OCI-LY7 (cell line): ENCODE data around the gene SHISAL1. TPM values are rescaled to one million over a fixed set of nuclear protein-coding genes. Genes with fewer than 3 reads are reported as not detected.

Experiments used
- BruUV-seq: library from RNA; stranded (reverse); fragments of 400-500 nt; replicated peaks from 2 replicates; lab custom pipeline; 2021; lab: Mats Ljungman, UMichigan
- CTCF ChIA-PET: fragments of 300-600 bp; sonication (Branson Sonifier 250); formaldehyde crosslinking; loops from one replicate; lab custom pipeline; 2022; ENCODE audit warnings: antibody characterized with exemption; ENCODE audit not compliant: unreplicated experiment; lab: Charles Lee
- POLR2A ChIA-PET: fragments of 300-600 bp; sonication (Branson Sonifier 250); formaldehyde crosslinking; loops from one replicate; lab custom pipeline; 2022; ENCODE audit warnings: antibody characterized with exemption; lab: Charles Lee
- DNase-seq: peaks from one replicate; pipeline ENCODE4 v3.0.0-alpha.2; 2015; ENCODE audit warnings: low spot score
- H2AFZ ChIP-seq: fragments of 200-600 bp; sonication (generic), shearing (Covaris generic); 2 replicates; pipeline ENCODE4 v1.6.1; 2014; ENCODE audit warnings: mild to moderate bottlenecking, antibody characterized with exemption, low read length, moderate library complexity
- H3K27ac ChIP-seq: fragments of 200-600 bp; sonication (generic); 2 replicates; pipeline ENCODE4 v1.5.1; 2014; ENCODE audit warnings: mixed run types, low read depth, mild to moderate bottlenecking, moderate library complexity, low read length, inconsistent platforms; ENCODE audit not compliant: poor library complexity, severe bottlenecking
- H3K36me3 ChIP-seq: fragments of 200-600 bp; sonication (generic); 2 replicates; pipeline ENCODE4 v1.6.1; 2014; ENCODE audit warnings: mild to moderate bottlenecking, antibody characterized with exemption, low read length, moderate library complexity, mixed read lengths; ENCODE audit not compliant: insufficient read depth
- H3K4me1 ChIP-seq: fragments of 200-600 bp; sonication (generic); 2 replicates; pipeline ENCODE4 v1.5.1; 2014; ENCODE audit warnings: mild to moderate bottlenecking, low read length; ENCODE audit not compliant: insufficient read depth, poor library complexity, severe bottlenecking
- H3K4me2 ChIP-seq: fragments of 200-600 bp; sonication (generic); 2 replicates; pipeline ENCODE4 v1.6.1; 2014; ENCODE audit warnings: mild to moderate bottlenecking, low read length
- H3K4me3 ChIP-seq: fragments of 200-600 bp; sonication (generic); 2 replicates; pipeline ENCODE4 v1.5.1; 2014; ENCODE audit warnings: mild to moderate bottlenecking, low read depth, low read length; ENCODE audit not compliant: poor library complexity, severe bottlenecking
- H3K79me2 ChIP-seq: fragments of 200-600 bp; sonication (generic); 2 replicates; pipeline ENCODE4 v1.6.1; 2016; ENCODE audit warnings: low read depth, mild to moderate bottlenecking, low read length, moderate library complexity, mixed read lengths; ENCODE audit not compliant: insufficient read depth
- H3K9me2 ChIP-seq: fragments of 200-600 bp; sonication (generic); 2 replicates; pipeline ENCODE4 v1.6.1; 2016; ENCODE audit warnings: mild to moderate bottlenecking, low read length, mixed read lengths; ENCODE audit not compliant: insufficient read depth
- H3K9me3 ChIP-seq: fragments of 200-600 bp; sonication (generic); 2 replicates; pipeline ENCODE4 v1.6.1; 2014; ENCODE audit warnings: mild to moderate bottlenecking, mixed run types, low read length, mixed read lengths
- H4K20me1 ChIP-seq: fragments of 200-600 bp; sonication (generic); 2 replicates; pipeline ENCODE4 v1.6.1; 2014; ENCODE audit warnings: mild to moderate bottlenecking, antibody characterized with exemption, low read length, moderate library complexity, mixed read lengths; ENCODE audit not compliant: insufficient read depth
- EZH2phosphoT487 ChIP-seq: fragments of 200-600 bp; sonication (generic); IDR thresholded peaks from 2 replicates; pipeline ENCODE4 v1.6.1; 2018; ENCODE audit warnings: low read depth, borderline replicate concordance, mild to moderate bottlenecking, mixed run types, antibody characterized with exemption, low read length, moderate library complexity, mixed read lengths
- intact Hi-C: fragments of 100-400 bp; cut with micrococcal nuclease; formaldehyde crosslinking; loops from one replicate; pipeline ENCODE4 v1.10.0; 2022; ENCODE audit not compliant: unreplicated experiment
- total RNA-seq, 2 experiments: library from RNA; depleted of rRNA in 1 of 2; stranded (reverse); fragments of >200 nt in 1 of 2; shearing (Covaris generic) in 1 of 2; gene quantifications; 2 replicates each; pipeline ENCODE4 v1.2.3, GENCODE V29; 2014 to 2022
- TF ChIP-seq, protein P1 (sequence below): fragments of 200-600 bp; sonication (generic); conservative IDR thresholded peaks from 2 replicates; pipeline ENCODE4 v1.5.1; 2014; ENCODE audit warnings: mild to moderate bottlenecking, antibody characterized with exemption, low read length, moderate library complexity, mixed read lengths

The SHISAL1 gene
- total RNA-seq, 2 experiments from 2014 or later = not detected

DNA sequence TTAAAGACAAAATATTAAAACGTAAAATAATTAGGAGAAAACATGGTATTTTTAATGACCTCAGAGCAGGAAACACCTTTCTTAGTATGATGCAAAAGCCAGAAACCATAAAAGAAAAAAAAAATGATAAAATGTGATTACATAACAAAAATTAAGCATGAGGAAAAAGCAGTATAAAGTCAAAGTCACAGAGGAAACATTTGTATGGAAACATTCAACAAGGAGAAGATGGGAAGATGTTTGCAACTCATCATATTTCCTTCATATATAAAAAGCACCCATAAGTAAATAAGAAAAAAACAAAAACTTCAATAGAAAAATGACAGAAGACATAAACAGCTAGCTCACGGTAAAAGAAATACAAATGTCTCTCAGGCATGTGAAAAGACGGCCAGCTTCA is 17.3 kb downstream of the SHISAL1 start:
- no peaks in the 10 kb centered on the region for H3K9me2 ChIP-seq
- CTCF ChIA-PET = no interaction called here
- H3K36me3 ChIP-seq = no peaks in the 10 kb centered on the region
- no peaks in the 10 kb centered on the region for H3K4me1 ChIP-seq
- POLR2A ChIA-PET = no interaction called here
- H3K27ac ChIP-seq = no peak overlapping the region
- no peak overlapping the region for H2AFZ ChIP-seq
- H4K20me1 ChIP-seq = no peaks in the 10 kb centered on the region
- no peak for DNase-seq
- intact Hi-C loops = no loop called here
- no peak overlapping the region for H3K4me2 ChIP-seq
- no peaks in the 10 kb centered on the region for H3K9me3 ChIP-seq
- H3K79me2 ChIP-seq = no peaks in the 10 kb centered on the region
- no TSS peak for BruUV-seq
- TF ChIP-seq EZH2phosphoT487 = no peak
- H3K4me3 ChIP-seq = no peak overlapping the region

DNA sequence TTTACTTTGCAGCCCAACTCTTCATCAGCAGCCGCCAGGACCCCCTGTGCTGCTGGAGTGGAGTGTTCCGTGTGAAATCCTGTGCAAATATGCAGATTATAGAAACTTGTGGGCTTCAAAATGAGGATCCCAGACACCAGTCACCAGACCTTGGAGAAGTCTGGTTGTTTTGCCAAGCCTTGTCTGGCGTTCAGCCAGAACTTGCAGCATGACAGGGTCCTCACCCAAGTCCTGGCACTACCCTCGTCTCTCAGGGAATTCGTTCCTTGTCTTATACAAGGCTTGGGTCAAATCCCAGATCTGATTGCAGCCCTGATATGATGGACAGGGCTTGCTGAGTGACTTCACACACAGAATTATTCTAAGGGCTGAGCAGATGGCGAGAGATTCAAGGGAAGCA is 18.9 kb downstream of the SHISAL1 start:
- Histone ChIP-seq H3K36me3 (no peaks in the 10 kb centered on the region), H3K9me3 (no peaks in the 10 kb centered on the region), H3K4me2 (no peak overlapping the region), H3K9me2 (no peaks in the 10 kb centered on the region), H3K27ac (no peak overlapping the region), H3K4me3 (no peak overlapping the region), H4K20me1 (no peaks in the 10 kb centered on the region), H3K4me1 (no peaks in the 10 kb centered on the region), H3K79me2 (no peaks in the 10 kb centered on the region), H2AFZ (no peak overlapping the region)
- no TSS peak for BruUV-seq
- CTCF ChIA-PET = no interaction called here
- no peak for TF ChIP-seq EZH2phosphoT487
- TF ChIP-seq, protein P1, sequence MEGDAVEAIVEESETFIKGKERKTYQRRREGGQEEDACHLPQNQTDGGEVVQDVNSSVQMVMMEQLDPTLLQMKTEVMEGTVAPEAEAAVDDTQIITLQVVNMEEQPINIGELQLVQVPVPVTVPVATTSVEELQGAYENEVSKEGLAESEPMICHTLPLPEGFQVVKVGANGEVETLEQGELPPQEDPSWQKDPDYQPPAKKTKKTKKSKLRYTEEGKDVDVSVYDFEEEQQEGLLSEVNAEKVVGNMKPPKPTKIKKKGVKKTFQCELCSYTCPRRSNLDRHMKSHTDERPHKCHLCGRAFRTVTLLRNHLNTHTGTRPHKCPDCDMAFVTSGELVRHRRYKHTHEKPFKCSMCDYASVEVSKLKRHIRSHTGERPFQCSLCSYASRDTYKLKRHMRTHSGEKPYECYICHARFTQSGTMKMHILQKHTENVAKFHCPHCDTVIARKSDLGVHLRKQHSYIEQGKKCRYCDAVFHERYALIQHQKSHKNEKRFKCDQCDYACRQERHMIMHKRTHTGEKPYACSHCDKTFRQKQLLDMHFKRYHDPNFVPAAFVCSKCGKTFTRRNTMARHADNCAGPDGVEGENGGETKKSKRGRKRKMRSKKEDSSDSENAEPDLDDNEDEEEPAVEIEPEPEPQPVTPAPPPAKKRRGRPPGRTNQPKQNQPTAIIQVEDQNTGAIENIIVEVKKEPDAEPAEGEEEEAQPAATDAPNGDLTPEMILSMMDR = no peak
- POLR2A ChIA-PET = no interaction called here
- DNase-seq = no peak
- intact Hi-C loops = no loop called here

DNA sequence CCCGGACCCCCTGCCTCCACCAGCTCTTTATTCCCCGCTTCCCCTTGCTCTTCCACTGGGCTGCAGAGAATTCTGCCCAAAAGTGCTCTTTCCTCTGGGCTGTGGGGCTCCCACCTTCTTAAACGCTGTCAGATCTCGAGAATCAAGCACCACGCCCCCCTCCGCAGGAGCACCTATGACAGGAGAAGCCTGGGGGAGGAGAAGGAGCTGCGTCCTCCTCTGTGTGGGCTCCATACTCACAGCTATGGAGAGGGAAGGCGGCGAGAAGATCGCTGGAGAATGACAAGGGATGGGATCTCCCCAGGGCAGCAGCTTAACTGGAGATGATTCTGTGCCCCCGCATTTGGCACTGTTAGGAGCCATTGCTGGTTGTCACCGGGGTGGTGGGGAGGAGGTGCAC is 19.7 kb downstream of the SHISAL1 start:
- Histone ChIP-seq H3K4me2 (no peak overlapping the region), H3K36me3 (no peaks in the 10 kb centered on the region), H3K4me1 (no peaks in the 10 kb centered on the region), H3K79me2 (no peaks in the 10 kb centered on the region), H4K20me1 (no peaks in the 10 kb centered on the region), H3K9me3 (no peaks in the 10 kb centered on the region), H3K9me2 (no peaks in the 10 kb centered on the region), H2AFZ (no peak overlapping the region), H3K4me3 (no peak overlapping the region), H3K27ac (no peak overlapping the region)
- ChIA-PET POLR2A (no interaction called here), CTCF (no interaction called here)
- TF ChIP-seq EZH2phosphoT487 = no peak
- TF ChIP-seq, protein P1 = no peak
- intact Hi-C loops = no loop called here
- no peak for DNase-seq
- no TSS peak for BruUV-seq
